GM12865 (cell line): ENCODE results near the gene FMR1.

Experiments used
- DNase-seq: peaks from one replicate; pipeline ENCODE4 v3.0.0; 2010; ENCODE audit warnings: low read depth
- H3K4me3 ChIP-seq: 2 replicates; pipeline ENCODE4 v1.5.1; 2011; ENCODE audit warnings: mild to moderate bottlenecking, low read depth, low read length, control low read depth
- TF ChIP-seq, protein P1 (sequence below): IDR thresholded peaks from 2 replicates; pipeline ENCODE4 v1.5.1; 2011; ENCODE audit warnings: low read length, control low read depth, low read depth, inconsistent platforms; ENCODE audit not compliant: insufficient read depth; ENCODE audit errors: missing control alignments

Gene FMR1

DNA sequence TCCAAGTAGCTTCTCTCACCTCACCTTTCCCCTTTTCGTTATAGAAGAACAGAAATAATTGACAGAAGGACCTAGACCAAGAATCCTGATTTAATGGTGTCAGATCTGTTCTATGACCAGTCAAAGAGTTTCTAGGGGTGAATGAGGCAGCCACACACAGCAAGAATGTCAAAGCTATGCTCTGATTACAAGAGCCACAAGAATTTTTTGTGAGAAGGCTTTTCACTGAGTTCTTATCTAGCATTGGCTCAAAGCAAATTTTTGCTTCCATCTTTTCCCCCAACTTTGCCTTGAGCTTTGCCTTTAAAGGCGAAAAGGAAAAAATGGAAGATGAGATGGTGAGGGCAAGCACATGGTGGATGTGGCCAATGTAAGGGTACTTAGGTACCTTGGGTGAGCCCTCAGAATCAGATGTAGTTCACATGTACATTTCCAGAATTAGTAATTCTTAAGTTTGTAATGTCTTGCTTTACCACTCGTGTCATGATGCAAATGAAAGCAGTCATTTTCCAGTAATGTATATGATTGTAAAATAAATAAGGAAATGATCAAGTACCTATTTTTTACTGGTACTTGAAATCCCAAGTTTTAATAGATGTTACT is 23.5 kb downstream of the FMR1 start:
- no peak for DNase-seq
- H3K4me3 ChIP-seq, result no peak overlapping the region
- TF ChIP-seq, protein P1, sequence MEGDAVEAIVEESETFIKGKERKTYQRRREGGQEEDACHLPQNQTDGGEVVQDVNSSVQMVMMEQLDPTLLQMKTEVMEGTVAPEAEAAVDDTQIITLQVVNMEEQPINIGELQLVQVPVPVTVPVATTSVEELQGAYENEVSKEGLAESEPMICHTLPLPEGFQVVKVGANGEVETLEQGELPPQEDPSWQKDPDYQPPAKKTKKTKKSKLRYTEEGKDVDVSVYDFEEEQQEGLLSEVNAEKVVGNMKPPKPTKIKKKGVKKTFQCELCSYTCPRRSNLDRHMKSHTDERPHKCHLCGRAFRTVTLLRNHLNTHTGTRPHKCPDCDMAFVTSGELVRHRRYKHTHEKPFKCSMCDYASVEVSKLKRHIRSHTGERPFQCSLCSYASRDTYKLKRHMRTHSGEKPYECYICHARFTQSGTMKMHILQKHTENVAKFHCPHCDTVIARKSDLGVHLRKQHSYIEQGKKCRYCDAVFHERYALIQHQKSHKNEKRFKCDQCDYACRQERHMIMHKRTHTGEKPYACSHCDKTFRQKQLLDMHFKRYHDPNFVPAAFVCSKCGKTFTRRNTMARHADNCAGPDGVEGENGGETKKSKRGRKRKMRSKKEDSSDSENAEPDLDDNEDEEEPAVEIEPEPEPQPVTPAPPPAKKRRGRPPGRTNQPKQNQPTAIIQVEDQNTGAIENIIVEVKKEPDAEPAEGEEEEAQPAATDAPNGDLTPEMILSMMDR, result no peak

DNA sequence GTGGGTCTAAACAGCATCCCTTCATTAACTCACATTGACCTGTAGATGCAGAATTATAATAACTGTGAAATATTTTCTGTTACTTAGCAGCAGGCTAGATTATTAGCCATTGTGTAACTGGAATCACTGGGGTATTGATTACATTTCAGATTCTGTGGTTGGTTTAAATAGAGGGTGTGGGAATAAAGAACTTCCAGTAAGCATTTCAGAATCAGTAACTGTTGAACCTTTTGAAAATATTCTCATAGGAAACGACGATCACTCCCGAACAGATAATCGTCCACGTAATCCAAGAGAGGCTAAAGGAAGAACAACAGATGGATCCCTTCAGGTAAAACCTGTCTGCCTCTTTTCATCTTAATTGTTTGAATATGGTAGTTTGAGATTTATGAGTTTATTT is 33.6 kb downstream of the FMR1 start:
- TF ChIP-seq, protein P1, result no peak
- no peak for DNase-seq
- no peak overlapping the region for H3K4me3 ChIP-seq

DNA sequence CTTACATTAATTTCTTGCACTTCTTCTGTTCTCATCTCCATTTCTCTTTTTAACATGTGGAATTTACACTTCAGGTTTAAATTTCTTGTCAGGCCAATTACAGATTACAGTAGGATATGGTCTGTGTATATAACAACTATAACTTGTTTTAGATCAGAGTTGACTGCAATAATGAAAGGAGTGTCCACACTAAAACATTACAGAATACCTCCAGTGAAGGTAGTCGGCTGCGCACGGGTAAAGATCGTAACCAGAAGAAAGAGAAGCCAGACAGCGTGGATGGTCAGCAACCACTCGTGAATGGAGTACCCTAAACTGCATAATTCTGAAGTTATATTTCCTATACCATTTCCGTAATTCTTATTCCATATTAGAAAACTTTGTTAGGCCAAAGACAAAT is 36.8 kb downstream of the FMR1 start:
- DNase-seq, result no peak
- H3K4me3 ChIP-seq, result no peak overlapping the region
- TF ChIP-seq, protein P1, result no peak

DNA sequence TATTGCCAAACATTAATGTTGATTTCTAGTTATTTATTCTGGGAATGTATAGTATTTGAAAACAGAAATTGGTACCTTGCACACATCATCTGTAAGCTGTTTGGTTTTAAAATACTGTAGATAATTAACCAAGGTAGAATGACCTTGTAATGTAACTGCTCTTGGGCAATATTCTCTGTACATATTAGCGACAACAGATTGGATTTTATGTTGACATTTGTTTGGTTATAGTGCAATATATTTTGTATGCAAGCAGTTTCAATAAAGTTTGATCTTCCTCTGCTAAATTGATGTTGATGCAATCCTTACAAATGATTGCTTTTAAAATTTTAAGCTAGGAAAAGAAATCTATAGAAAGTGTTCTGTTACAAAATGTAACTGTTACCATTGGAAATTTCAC is 38.6 kb downstream of the FMR1 start:
- DNase-seq, result no peak

DNA sequence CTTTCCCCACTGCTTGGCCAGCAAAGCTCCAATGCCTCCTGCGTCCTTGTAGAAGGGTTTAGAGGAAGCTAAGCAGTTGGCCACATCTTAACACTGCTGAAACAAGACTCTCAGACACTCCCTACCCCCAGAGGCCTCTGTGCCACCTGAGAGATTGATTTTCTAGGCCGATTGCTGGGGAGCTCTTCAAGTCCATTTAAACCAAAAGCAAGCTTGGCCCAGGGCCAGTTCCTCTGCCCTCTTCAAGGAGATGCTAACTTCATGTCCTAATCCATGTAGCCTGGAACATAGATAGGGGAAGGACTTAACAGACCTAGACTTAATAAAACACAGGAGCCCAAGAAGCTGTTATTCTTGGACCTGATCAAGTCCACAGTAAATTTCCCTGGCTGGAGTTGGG is 42.3 kb downstream of the FMR1 start:
- DNase-seq, result no peak
- H3K4me3 ChIP-seq, result no peak overlapping the region

More for the DNA sequence above, 38.6 kb downstream of the FMR1 start:
- no peak overlapping the region for H3K4me3 ChIP-seq
- TF ChIP-seq, protein P1, result no peak

DNA sequence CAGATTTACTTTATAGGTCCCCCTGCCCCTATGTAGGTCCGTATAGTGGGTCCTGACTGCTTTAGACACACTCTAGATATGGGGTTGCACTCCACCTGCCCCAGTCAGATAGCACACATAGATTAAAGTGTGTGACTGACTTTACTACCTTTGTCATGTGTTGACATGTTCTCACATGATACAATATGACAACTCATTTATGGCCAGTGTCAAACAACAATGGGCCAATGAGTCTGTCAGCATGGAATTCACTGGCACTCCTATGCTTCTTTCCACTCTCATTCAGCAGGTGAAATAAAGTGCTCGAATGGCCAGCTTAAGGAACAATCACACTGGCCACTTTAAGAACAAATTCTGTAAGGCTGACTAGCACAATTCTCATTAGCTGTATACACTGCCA is 45.6 kb downstream of the FMR1 start:
- DNase-seq, result no peak
- no peak overlapping the region for H3K4me3 ChIP-seq
- TF ChIP-seq, protein P1, result no peak

More for the DNA sequence above, 42.3 kb downstream of the FMR1 start:
- TF ChIP-seq, protein P1, result no peak

DNA sequence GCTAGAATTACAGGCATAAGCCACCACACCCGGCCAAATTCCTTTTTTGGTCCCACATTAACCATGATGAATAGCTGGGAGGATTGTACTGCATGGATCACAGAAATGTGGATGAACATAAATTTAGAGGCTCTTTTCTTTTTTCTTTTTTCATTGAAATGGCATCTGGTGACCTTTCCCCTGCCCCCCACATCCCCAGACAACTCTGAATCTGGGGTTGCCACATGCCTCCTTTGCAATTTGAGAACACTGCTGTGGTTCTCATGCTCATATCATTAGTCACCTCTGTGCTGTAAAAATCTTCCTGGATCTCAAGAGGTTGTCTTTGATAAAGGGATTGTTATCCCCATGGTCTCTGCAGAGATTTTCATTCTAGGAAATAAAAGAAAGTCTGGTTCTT is 46.6 kb downstream of the FMR1 start:
- H3K4me3 ChIP-seq, result no peak overlapping the region
- no peak for DNase-seq
- TF ChIP-seq, protein P1, result no peak
